ENCODE measurements around the gene ARHGAP15. TPM values are rescaled to one million over a fixed set of nuclear protein-coding genes. Genes with fewer than 3 reads are reported as not detected.

The ARHGAP15 gene
- total RNA-seq, 1 donor from 2014 or later: not detected

- no peaks in the 10 kb centered on the region for H3K27me3 Mint-ChIP-seq (ENCODE audit: low read depth, unreplicated experiment)
- no peaks in the 10 kb centered on the region for H3K36me3 ChIP-seq (ENCODE audit: insufficient read depth, low read length)
- TF ChIP-seq EZH2 (IDR thresholded peaks at IDR 0.05; ENCODE audit: insufficient read depth, low read length): no peak
- no peak for TF ChIP-seq CTCF (IDR thresholded peaks at IDR 0.05; ENCODE audit: insufficient read depth, low read depth, low read length)
- H3K27ac Mint-ChIP-seq (ENCODE audit: unreplicated experiment): no peak overlapping the region
- H3K4me1 ChIP-seq (ENCODE audit: insufficient read depth, low read length): no peaks in the 10 kb centered on the region
- no peak overlapping the region for H3K4me3 Mint-ChIP-seq (ENCODE audit: unreplicated experiment)
- no peak for FAIRE-seq
- peaks cover 4% of the 10 kb centered on the region for H3K9me3 Mint-ChIP-seq (ENCODE audit: unreplicated experiment)
- H3K9me3 ChIP-seq (ENCODE audit: insufficient read depth, low read depth, low read length): peaks cover 3% of the 10 kb centered on the region
- no peaks in the 10 kb centered on the region for H4K20me1 ChIP-seq (ENCODE audit: insufficient read depth, low read length)
- H3K4me1 Mint-ChIP-seq (ENCODE audit: low read depth, unreplicated experiment): no peaks in the 10 kb centered on the region
- no peaks in the 10 kb centered on the region for H3K36me3 Mint-ChIP-seq (ENCODE audit: low read depth, unreplicated experiment)
- H2AFZ ChIP-seq (ENCODE audit: low read depth, low read length): peak overlapping the region; percentile 5
- H3K27ac ChIP-seq (ENCODE audit: low read depth, low read length): no peak overlapping the region
- DNase-seq (ENCODE audit: low read depth): no peak
- no peak overlapping the region for H3K9ac ChIP-seq (ENCODE audit: low read length)
- no peaks in the 10 kb centered on the region for H3K79me2 ChIP-seq (ENCODE audit: insufficient read depth, low read length)
- peak overlapping the region; percentile 18 for H3K4me2 ChIP-seq (ENCODE audit: low read length)
- no peaks in the 10 kb centered on the region for H3K27me3 ChIP-seq (ENCODE audit: insufficient read depth, low read length)
- no peak overlapping the region for H3K4me3 ChIP-seq (ENCODE audit: insufficient read depth, low read depth, low read length)
Observed at GRCh38 chr2:143177096-143177786, 48.0 kb downstream of the ARHGAP15 start.

- no peaks in the 10 kb centered on the region for H3K36me3 ChIP-seq (ENCODE audit: insufficient read depth, low read length)
- no peak for TF ChIP-seq EZH2 (IDR thresholded peaks at IDR 0.05; ENCODE audit: insufficient read depth, low read length)
- no peak for TF ChIP-seq CTCF (IDR thresholded peaks at IDR 0.05; ENCODE audit: insufficient read depth, low read depth, low read length)
- H3K4me1 ChIP-seq (ENCODE audit: insufficient read depth, low read length): no peaks in the 10 kb centered on the region
- Mint-ChIP-seq H3K4me1 (ENCODE audit: low read depth, unreplicated experiment) (no peaks in the 10 kb centered on the region), H3K27me3 (ENCODE audit: low read depth, unreplicated experiment) (no peaks in the 10 kb centered on the region), H3K36me3 (ENCODE audit: low read depth, unreplicated experiment) (no peaks in the 10 kb centered on the region), H3K27ac (ENCODE audit: unreplicated experiment) (no peak overlapping the region), H3K4me3 (ENCODE audit: unreplicated experiment) (no peak overlapping the region), H3K9me3 (ENCODE audit: unreplicated experiment) (peaks cover 4% of the 10 kb centered on the region)
- H3K27me3 ChIP-seq (ENCODE audit: insufficient read depth, low read length): no peaks in the 10 kb centered on the region
- no peak overlapping the region for H3K9ac ChIP-seq (ENCODE audit: low read length)
- no peak for DNase-seq (ENCODE audit: low read depth)
- no peak overlapping the region for H3K4me3 ChIP-seq (ENCODE audit: insufficient read depth, low read depth, low read length)
- H3K4me2 ChIP-seq (ENCODE audit: low read length): no peak overlapping the region
- no peaks in the 10 kb centered on the region for H3K79me2 ChIP-seq (ENCODE audit: insufficient read depth, low read length)
- no peak overlapping the region for H2AFZ ChIP-seq (ENCODE audit: low read depth, low read length)
- FAIRE-seq: no peak
- H3K27ac ChIP-seq (ENCODE audit: low read depth, low read length): no peak overlapping the region
- no peaks in the 10 kb centered on the region for H4K20me1 ChIP-seq (ENCODE audit: insufficient read depth, low read length)
- peaks cover 3% of the 10 kb centered on the region for H3K9me3 ChIP-seq (ENCODE audit: insufficient read depth, low read depth, low read length)
Observed at GRCh38 chr2:143181494-143181893, 52.3 kb downstream of the ARHGAP15 start.

- no peaks in the 10 kb centered on the region for H4K20me1 ChIP-seq (ENCODE audit: insufficient read depth, low read length)
- FAIRE-seq (no peak), DNase-seq (ENCODE audit: low read depth) (no peak)
- no peak overlapping the region for H3K4me3 ChIP-seq (ENCODE audit: insufficient read depth, low read depth, low read length)
- H3K4me1 ChIP-seq (ENCODE audit: insufficient read depth, low read length): no peaks in the 10 kb centered on the region
- H3K9ac ChIP-seq (ENCODE audit: low read length): no peak overlapping the region
- no peak overlapping the region for H2AFZ ChIP-seq (ENCODE audit: low read depth, low read length)
- no peaks in the 10 kb centered on the region for H3K27me3 ChIP-seq (ENCODE audit: insufficient read depth, low read length)
- no peaks in the 10 kb centered on the region for H3K79me2 ChIP-seq (ENCODE audit: insufficient read depth, low read length)
- no peak for TF ChIP-seq CTCF (IDR thresholded peaks at IDR 0.05; ENCODE audit: insufficient read depth, low read depth, low read length)
- TF ChIP-seq EZH2 (IDR thresholded peaks at IDR 0.05; ENCODE audit: insufficient read depth, low read length): no peak
- no peaks in the 10 kb centered on the region for H3K27me3 Mint-ChIP-seq (ENCODE audit: low read depth, unreplicated experiment)
- peaks cover 4% of the 10 kb centered on the region for H3K9me3 Mint-ChIP-seq (ENCODE audit: unreplicated experiment)
- no peak overlapping the region for H3K4me3 Mint-ChIP-seq (ENCODE audit: unreplicated experiment)
- H3K27ac Mint-ChIP-seq (ENCODE audit: unreplicated experiment): no peak overlapping the region
- no peaks in the 10 kb centered on the region for H3K4me1 Mint-ChIP-seq (ENCODE audit: low read depth, unreplicated experiment)
- H3K36me3 ChIP-seq (ENCODE audit: insufficient read depth, low read length): no peaks in the 10 kb centered on the region
- no peaks in the 10 kb centered on the region for H3K36me3 Mint-ChIP-seq (ENCODE audit: low read depth, unreplicated experiment)
- H3K27ac ChIP-seq (ENCODE audit: low read depth, low read length): no peak overlapping the region
- peaks cover 3% of the 10 kb centered on the region for H3K9me3 ChIP-seq (ENCODE audit: insufficient read depth, low read depth, low read length)
- no peak overlapping the region for H3K4me2 ChIP-seq (ENCODE audit: low read length)
Observed at GRCh38 chr2:143182649-143183048, 53.4 kb downstream of the ARHGAP15 start.
